Activated CD8-positive, alpha-beta memory T cell treated with anti-CD3 and anti-CD28 coated beads for 1 hour (primary cell): Measurements from ENCODE around the gene ANKRD12.

Experiments
- DNase-seq, 2 donors: peaks; one replicate each; pipeline ENCODE4 v3.0.0-alpha.2; 2020; ENCODE audit warnings: low read depth in 1 of 2; ENCODE audit errors: extremely low read depth in 1 of 2

The ANKRD12 gene

GRCh38 chr18:9285604-9286003 lies 149.0 kb downstream of the ANKRD12 start:
- no peak for DNase-seq

- no peak for DNase-seq
Measured at GRCh38 chr18:9287036-9287435, 150.5 kb downstream of the ANKRD12 start.

GRCh38 chr18:9289698-9290097 lies 153.1 kb downstream of the ANKRD12 start:
- DNase-seq: no peak

GRCh38 chr18:9290156-9290555 lies 153.6 kb downstream of the ANKRD12 start:
- DNase-seq: no peak

GRCh38 chr18:9292047-9292446 lies 155.5 kb downstream of the ANKRD12 start:
- DNase-seq: no peak

GRCh38 chr18:9293948-9294347 lies 157.4 kb downstream of the ANKRD12 start:
- no peak for DNase-seq

- DNase-seq: no peak
Measured at GRCh38 chr18:9296233-9297006, 159.8 kb downstream of the ANKRD12 start.

- no peak for DNase-seq
Measured at GRCh38 chr18:9297007-9297393, 160.4 kb downstream of the ANKRD12 start.

GRCh38 chr18:9304388-9305070 lies 167.9 kb downstream of the ANKRD12 start:
- no peak for DNase-seq

GRCh38 chr18:9319333-9319732 lies 182.8 kb downstream of the ANKRD12 start:
- DNase-seq: no peak

- DNase-seq: no peak
Measured at GRCh38 chr18:9321017-9321452, 184.5 kb downstream of the ANKRD12 start.

GRCh38 chr18:9321736-9322135 lies 185.2 kb downstream of the ANKRD12 start:
- DNase-seq: no peak

- DNase-seq: no peak
Measured at GRCh38 chr18:9322744-9323143, 186.2 kb downstream of the ANKRD12 start.

GRCh38 chr18:9323750-9324445 lies 187.3 kb downstream of the ANKRD12 start:
- DNase-seq: no peak

GRCh38 chr18:9325716-9326115 lies 189.1 kb downstream of the ANKRD12 start:
- DNase-seq: no peak

GRCh38 chr18:9328776-9329175 lies 192.2 kb downstream of the ANKRD12 start:
- no peak for DNase-seq

- no peak for DNase-seq
Measured at GRCh38 chr18:9329471-9329870, 192.9 kb downstream of the ANKRD12 start.

GRCh38 chr18:9330419-9330818 lies 193.8 kb downstream of the ANKRD12 start:
- no peak for DNase-seq

- DNase-seq: peak in 1 of 2 donors; percentile 1
Measured at GRCh38 chr18:9333441-9334328, 197.1 kb downstream of the ANKRD12 start.

GRCh38 chr18:9334329-9334972 lies 197.9 kb downstream of the ANKRD12 start, which contains the start of gene TWSG1:
TSS of gene TWSG1 (plus strand) at chr18:9334773. CDS start at chr18:9337230, 2,457 bp downstream.
- DNase-seq: peak; percentile 90 to 93
